Activated naive CD8-positive, alpha-beta T cell treated with anti-CD3 and anti-CD28 coated beads for 36 hours (primary cell): ENCODE measurements around the gene TDRD7. TPM values are rescaled to one million over a fixed set of nuclear protein-coding genes. Genes with fewer than 3 reads are reported as not detected.
"Not testable (repeated sequence)": the region's sequence is repeated elsewhere in the genome, so short reads cannot be mapped to it uniquely, and the experiment has no call there.

Source experiments
- DNase-seq: peaks from one replicate; pipeline ENCODE4 v3.0.0; 2021
- H3K27ac Mint-ChIP-seq: one replicate; pipeline ENCODE4 v1.8.0; 2022; ENCODE audit warnings: mild to moderate bottlenecking, moderate library complexity, mixed read lengths
- H3K27me3 Mint-ChIP-seq: one replicate; pipeline ENCODE4 v1.8.0; 2022; ENCODE audit warnings: mild to moderate bottlenecking, mixed read lengths
- H3K36me3 Mint-ChIP-seq: one replicate; pipeline ENCODE4 v1.8.0; 2021; ENCODE audit warnings: mild to moderate bottlenecking, mixed read lengths
- H3K4me1 Mint-ChIP-seq: one replicate; pipeline ENCODE4 v1.8.0; 2021; ENCODE audit warnings: mixed read lengths
- H3K4me3 Mint-ChIP-seq: one replicate; pipeline ENCODE4 v1.8.0; 2022; ENCODE audit warnings: mild to moderate bottlenecking, moderate library complexity, mixed read lengths
- H3K9me3 Mint-ChIP-seq: one replicate; pipeline ENCODE4 v1.8.0; 2022; ENCODE audit warnings: mixed read lengths
- total RNA-seq, 2 experiments: library from RNA; stranded (reverse); gene quantifications; one replicate each; pipeline ENCODE4 v1.2.3, GENCODE V29; 2021

Gene TDRD7
- total RNA-seq, 2 experiments from 2014 or later, result 4.1 to 4.5 TPM

- Mint-ChIP-seq H3K4me3 (no peak overlapping the region), H3K27ac (no peak overlapping the region), H3K27me3 (no peaks in the 10 kb centered on the region), H3K4me1 (no peaks in the 10 kb centered on the region), H3K36me3 (peaks cover 2% of the 10 kb centered on the region), H3K9me3 (no peaks in the 10 kb centered on the region)
- no peak for DNase-seq
Observed at GRCh38 chr9:97430316-97431043, 18.6 kb downstream of the TDRD7 start.

- no peaks in the 10 kb centered on the region for H3K4me1 Mint-ChIP-seq
- peaks cover 2% of the 10 kb centered on the region for H3K36me3 Mint-ChIP-seq
- no peaks in the 10 kb centered on the region for H3K9me3 Mint-ChIP-seq
- no peaks in the 10 kb centered on the region for H3K27me3 Mint-ChIP-seq
- no peak overlapping the region for H3K4me3 Mint-ChIP-seq
- H3K27ac Mint-ChIP-seq, result no peak overlapping the region
- no peak for DNase-seq
Observed at GRCh38 chr9:97431044-97431441, 19.1 kb downstream of the TDRD7 start.

- H3K27ac Mint-ChIP-seq, result no peak overlapping the region
- no peak overlapping the region for H3K4me3 Mint-ChIP-seq
- no peaks in the 10 kb centered on the region for H3K27me3 Mint-ChIP-seq
- no peak for DNase-seq
- no peaks in the 10 kb centered on the region for H3K4me1 Mint-ChIP-seq
- no peaks in the 10 kb centered on the region for H3K9me3 Mint-ChIP-seq
- peaks cover 2% of the 10 kb centered on the region for H3K36me3 Mint-ChIP-seq
Observed at GRCh38 chr9:97431549-97432143, 19.8 kb downstream of the TDRD7 start.

DNA sequence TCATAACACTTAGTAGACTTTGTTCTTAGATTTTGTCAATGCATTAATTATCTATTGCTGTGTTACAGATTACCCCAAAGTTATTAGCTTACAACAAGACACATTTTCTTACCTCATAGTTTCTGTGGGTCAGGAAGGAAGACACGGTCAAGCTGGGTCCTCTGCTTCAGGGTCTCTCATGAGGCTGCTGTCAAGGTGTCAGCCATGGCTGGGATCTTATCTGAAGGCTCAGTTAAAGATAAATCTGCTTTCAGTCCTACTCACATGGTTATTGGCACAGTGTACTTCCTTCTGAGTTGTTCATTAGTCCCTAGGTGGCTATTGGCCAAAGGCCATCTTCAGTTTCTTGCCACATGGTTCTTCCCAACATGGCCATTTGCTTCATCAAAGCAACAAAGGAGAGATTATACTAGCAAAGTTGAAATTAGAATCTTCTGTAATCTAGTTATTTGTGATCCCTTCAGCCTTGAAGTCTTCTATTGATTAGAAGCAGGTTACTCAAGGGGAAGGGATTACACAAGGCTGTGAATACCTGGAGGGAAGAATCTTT, 25.2 kb downstream of the TDRD7 start:
- H3K27me3 Mint-ChIP-seq, result no peaks in the 10 kb centered on the region
- H3K4me3 Mint-ChIP-seq, result no peak overlapping the region
- no peak overlapping the region for H3K27ac Mint-ChIP-seq
- no peaks in the 10 kb centered on the region for H3K4me1 Mint-ChIP-seq
- no peak for DNase-seq
- no peaks in the 10 kb centered on the region for H3K9me3 Mint-ChIP-seq
- peaks cover 2% of the 10 kb centered on the region for H3K36me3 Mint-ChIP-seq

DNA sequence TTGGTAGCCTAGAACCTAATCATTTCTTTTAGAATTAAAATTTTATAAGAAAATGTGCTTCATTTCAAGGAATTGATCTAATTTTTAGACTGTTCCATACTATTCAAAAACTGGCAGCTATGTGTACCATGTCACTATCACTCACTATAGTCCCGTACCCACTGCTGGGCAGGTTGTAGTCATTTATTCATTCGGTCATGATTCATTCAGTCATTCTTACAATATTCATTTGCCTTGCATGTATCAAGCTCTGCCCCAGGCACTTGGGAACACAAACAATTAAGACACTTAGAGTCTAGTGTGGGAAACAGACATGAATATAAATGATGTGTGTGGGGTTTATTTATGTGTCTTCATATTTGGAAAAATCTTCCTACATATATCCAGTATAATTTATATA, 26.4 kb downstream of the TDRD7 start:
- Mint-ChIP-seq H3K9me3 (no peaks in the 10 kb centered on the region), H3K4me1 (no peaks in the 10 kb centered on the region), H3K4me3 (no peak overlapping the region), H3K27me3 (no peaks in the 10 kb centered on the region), H3K27ac (no peak overlapping the region), H3K36me3 (peaks cover 2% of the 10 kb centered on the region)
- DNase-seq, result no peak

DNA sequence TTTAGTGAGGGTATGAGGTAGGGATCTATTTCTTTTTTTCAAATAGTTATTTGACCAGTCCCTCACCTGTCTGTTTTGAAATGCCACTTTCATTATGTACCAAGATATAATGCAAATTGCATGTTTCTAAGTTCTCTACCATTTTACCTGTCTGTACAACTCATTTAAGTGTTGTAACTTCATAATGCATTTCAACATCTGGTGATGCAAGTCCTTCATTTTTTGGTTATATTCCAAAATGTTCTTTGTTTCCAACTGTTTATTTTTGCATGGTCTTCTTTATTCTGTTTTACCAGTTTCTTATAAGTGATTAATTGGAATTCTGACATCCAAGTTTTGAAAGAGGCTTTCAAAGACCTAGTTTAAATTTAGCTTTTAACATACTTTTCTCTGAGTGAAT, 26.8 kb downstream of the TDRD7 start:
- H3K4me3 Mint-ChIP-seq, result no peak overlapping the region
- H3K9me3 Mint-ChIP-seq, result no peaks in the 10 kb centered on the region
- H3K36me3 Mint-ChIP-seq, result no peaks in the 10 kb centered on the region
- no peak for DNase-seq
- no peaks in the 10 kb centered on the region for H3K27me3 Mint-ChIP-seq
- no peak overlapping the region for H3K27ac Mint-ChIP-seq
- H3K4me1 Mint-ChIP-seq, result no peaks in the 10 kb centered on the region

DNA sequence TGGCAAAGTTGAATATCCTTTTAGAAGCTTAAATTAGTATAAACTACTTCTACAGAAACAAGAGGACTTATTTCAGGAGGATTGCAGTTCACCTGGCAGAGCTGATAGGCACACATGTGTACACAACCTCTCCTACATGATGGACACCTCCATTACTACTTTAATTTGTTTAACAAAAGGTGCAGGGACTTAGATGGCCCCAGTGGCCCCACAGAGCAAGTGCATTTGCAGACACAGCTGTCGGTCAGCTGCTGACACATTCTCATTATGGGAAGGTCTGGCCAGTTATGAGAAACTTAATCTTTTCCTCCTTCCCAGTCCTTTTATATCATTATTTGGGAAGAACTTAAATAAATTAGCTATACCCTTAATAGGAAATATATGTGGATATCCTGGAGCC, 28.3 kb downstream of the TDRD7 start:
- no peaks in the 10 kb centered on the region for H3K27me3 Mint-ChIP-seq

DNA sequence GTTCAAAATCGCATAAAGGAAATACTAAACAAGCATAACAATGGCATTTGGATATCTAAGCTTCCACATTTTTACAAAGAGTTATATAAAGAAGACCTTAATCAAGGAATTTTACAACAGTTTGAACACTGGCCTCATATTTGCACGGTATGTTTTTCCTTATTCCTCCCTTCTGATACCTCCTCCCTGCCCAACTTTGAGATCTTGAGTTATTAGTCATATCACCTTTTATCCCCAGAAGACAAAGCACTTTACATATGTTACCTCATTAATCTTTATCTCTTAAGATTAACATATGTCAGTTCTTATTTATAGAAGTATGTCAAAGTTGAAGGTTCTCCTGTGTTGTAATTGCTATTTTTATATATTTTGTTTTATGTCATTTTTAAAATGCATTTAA, 29.8 kb downstream of the TDRD7 start:
- Mint-ChIP-seq H3K4me3 (no peak overlapping the region), H3K4me1 (no peaks in the 10 kb centered on the region)
- DNase-seq, result no peak

More for the DNA sequence above, 28.3 kb downstream of the TDRD7 start:
- DNase-seq, result no peak
- H3K4me3 Mint-ChIP-seq, result no peak overlapping the region
- H3K4me1 Mint-ChIP-seq, result no peaks in the 10 kb centered on the region
- peaks cover under 1% of the 10 kb centered on the region for H3K36me3 Mint-ChIP-seq
- H3K9me3 Mint-ChIP-seq, result no peaks in the 10 kb centered on the region
- H3K27ac Mint-ChIP-seq, result no peak overlapping the region

DNA sequence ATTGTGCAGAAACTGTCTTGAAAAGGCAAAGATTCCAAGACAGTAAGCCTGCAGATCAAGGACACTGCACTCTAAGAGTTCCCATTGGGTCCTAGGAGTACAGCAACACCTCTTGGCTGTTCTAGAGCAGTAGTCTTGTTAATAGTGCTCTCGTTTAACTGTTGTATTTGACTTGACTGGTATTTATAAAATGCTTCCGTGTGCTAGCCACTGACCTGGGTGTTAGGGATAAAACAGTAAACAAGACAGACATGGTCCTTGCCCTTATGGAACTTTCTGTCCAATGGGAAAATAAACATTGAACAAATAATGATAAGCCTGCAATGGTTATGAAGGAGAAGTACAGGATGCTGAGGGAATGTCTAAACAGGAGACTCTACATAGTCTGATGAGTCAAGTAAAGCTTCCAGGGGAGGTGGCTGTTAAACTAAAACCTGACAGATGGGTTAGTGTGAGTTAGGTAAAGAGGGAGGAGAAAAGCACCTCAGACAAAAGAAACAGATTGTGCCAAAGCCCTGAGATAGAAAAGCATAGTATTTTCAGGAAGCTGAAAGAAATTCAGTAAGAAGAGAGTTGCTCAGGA, 33.3 kb downstream of the TDRD7 start:
- H3K36me3 Mint-ChIP-seq, result peaks cover 9% of the 10 kb centered on the region
- no peak for DNase-seq
- no peaks in the 10 kb centered on the region for H3K27me3 Mint-ChIP-seq
- no peak overlapping the region for H3K4me3 Mint-ChIP-seq
- no peak overlapping the region for H3K27ac Mint-ChIP-seq
- H3K4me1 Mint-ChIP-seq, result no peaks in the 10 kb centered on the region
- H3K9me3 Mint-ChIP-seq, result no peaks in the 10 kb centered on the region

More for the DNA sequence above, 29.8 kb downstream of the TDRD7 start:
- Mint-ChIP-seq H3K36me3 (peaks cover 4% of the 10 kb centered on the region), H3K27me3 (no peaks in the 10 kb centered on the region), H3K9me3 (no peaks in the 10 kb centered on the region), H3K27ac (no peak overlapping the region)

- no peak for DNase-seq
- Mint-ChIP-seq H3K4me1 (no peaks in the 10 kb centered on the region), H3K9me3 (no peaks in the 10 kb centered on the region), H3K4me3 (no peak overlapping the region), H3K36me3 (peaks cover 10% of the 10 kb centered on the region), H3K27me3 (no peaks in the 10 kb centered on the region), H3K27ac (no peak overlapping the region)
Observed at GRCh38 chr9:97447001-97447400, 35.1 kb downstream of the TDRD7 start.

GRCh38 chr9:97453573-97453972, 41.7 kb downstream of the TDRD7 start:
- not testable (repeated sequence) for H3K4me3 Mint-ChIP-seq, H3K27me3 Mint-ChIP-seq, DNase-seq, H3K9me3 Mint-ChIP-seq, H3K4me1 Mint-ChIP-seq, H3K27ac Mint-ChIP-seq
- peaks cover 16% of the 10 kb centered on the region for H3K36me3 Mint-ChIP-seq

GRCh38 chr9:97456841-97457240, 44.9 kb downstream of the TDRD7 start:
- not testable (repeated sequence) for H3K9me3 Mint-ChIP-seq, H3K27ac Mint-ChIP-seq, H3K27me3 Mint-ChIP-seq, H3K4me1 Mint-ChIP-seq, DNase-seq, H3K4me3 Mint-ChIP-seq
- H3K36me3 Mint-ChIP-seq, result peaks cover 10% of the 10 kb centered on the region

DNA sequence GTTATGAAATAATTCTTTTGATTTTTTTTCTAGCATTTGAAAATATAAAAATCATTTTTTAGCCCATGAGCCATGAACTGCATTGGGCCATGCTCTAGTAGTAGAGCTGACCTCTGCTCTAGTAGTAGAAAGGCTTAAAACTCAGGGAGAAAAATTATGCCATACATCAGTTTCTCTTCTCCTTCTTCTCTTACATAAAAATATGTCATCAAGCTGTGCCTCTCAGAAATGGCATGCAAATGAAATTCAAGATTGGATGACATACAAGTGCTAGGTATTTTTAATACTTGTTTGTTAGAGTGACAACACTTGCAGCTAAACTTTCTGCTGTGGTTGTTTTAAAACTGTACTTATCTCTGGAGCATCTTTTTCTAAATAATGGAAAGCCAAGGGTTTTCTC, 47.4 kb downstream of the TDRD7 start:
- Mint-ChIP-seq H3K27ac (no peak overlapping the region), H3K9me3 (peaks cover 6% of the 10 kb centered on the region), H3K4me3 (no peak overlapping the region), H3K4me1 (no peaks in the 10 kb centered on the region), H3K27me3 (no peaks in the 10 kb centered on the region), H3K36me3 (peaks cover 2% of the 10 kb centered on the region)
- DNase-seq, result no peak

DNA sequence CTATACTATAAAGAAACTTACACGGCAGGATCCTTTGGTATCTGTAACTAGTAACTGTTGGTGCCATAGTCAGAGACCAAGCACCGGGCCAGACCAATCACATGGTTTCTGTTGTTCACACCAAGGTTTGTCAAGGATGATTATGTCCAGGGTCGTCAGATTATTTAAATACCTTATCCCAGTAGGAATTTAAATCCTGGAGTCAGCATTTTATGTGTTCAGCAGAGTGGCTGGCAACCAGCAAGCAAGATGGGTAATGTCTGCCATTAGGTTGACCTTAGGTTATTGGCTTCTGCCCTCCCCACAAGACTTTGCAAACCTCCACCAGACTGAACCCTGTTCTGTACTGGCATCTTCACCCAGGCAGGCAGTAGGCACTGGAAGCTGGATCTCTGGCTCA, 50.3 kb downstream of the TDRD7 start:
- no peaks in the 10 kb centered on the region for H3K4me1 Mint-ChIP-seq
- H3K27ac Mint-ChIP-seq, result no peak overlapping the region
- H3K4me3 Mint-ChIP-seq, result no peak overlapping the region
- no peaks in the 10 kb centered on the region for H3K9me3 Mint-ChIP-seq
- DNase-seq, result no peak
- H3K27me3 Mint-ChIP-seq, result no peaks in the 10 kb centered on the region
- no peaks in the 10 kb centered on the region for H3K36me3 Mint-ChIP-seq

DNA sequence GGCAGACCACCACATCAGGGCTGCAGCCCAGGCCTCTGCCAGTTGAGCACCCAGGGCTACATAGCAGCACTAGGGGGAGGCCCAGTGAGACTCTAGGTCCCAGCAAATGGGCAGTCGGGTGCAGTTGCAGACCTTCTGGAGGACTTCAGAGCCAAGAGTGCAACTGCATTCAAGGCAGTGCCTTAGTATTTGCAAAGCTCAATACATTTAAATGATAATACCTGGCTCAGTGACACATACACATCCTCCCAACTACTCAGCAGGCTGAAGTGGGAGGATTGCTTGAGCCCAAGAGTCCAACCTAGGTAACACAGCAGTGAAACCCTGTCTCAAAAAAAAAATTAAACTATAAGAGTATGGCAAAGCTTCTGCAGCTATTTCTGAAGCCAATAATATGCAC, 51.0 kb downstream of the TDRD7 start:
- Mint-ChIP-seq H3K4me1 (no peaks in the 10 kb centered on the region), H3K27ac (no peak overlapping the region), H3K4me3 (no peak overlapping the region), H3K27me3 (no peaks in the 10 kb centered on the region), H3K36me3 (no peaks in the 10 kb centered on the region), H3K9me3 (no peaks in the 10 kb centered on the region)
- no peak for DNase-seq
